ENCODE results near the gene ZNF398.

Gene ZNF398

DNA sequence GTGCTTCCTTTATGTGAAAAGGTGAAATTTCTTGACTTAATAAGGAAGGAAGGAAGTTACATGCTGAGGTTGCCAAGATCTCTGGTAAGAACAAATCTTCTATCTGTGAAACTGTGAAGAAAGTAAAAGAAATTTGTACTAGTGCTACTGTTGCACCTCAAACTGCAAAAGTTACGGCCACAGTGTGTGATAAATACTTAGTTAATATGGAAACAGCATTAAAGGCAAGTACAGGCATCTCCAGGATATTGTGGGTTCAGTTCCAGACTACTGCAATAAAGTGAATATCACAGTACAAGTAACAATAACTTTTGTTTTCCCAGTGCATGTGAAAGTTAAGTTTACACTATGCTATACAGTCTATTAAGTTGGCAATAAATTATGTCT lies 25.3 kb downstream of the ZNF398 start:
- no peak overlapping the region for H3K4me3 ChIP-seq (ENCODE audit: insufficient read length, low read depth)
- H3K4me1 ChIP-seq (ENCODE audit: insufficient read depth, insufficient read length), result no peaks in the 10 kb centered on the region
- no peaks in the 10 kb centered on the region for H3K27me3 ChIP-seq (ENCODE audit: insufficient read depth, insufficient read length)
- H3K9ac ChIP-seq (ENCODE audit: insufficient read length, low read depth), result no peak overlapping the region
- no peak for DNase-seq (ENCODE audit: low read depth, low spot score)
- H3K9me3 ChIP-seq (ENCODE audit: insufficient read depth, low read length), result no peaks in the 10 kb centered on the region
- TF ChIP-seq SUZ12 (IDR thresholded peaks at IDR 0.05; ENCODE audit: extremely low read depth, insufficient read depth, insufficient read length) (no peak), ZNF274 (IDR thresholded peaks at IDR 0.05; ENCODE audit: low read depth, low read length) (no peak), YY1 (IDR thresholded peaks at IDR 0.05; ENCODE audit: insufficient read depth, insufficient read length) (no peak)
- H3K36me3 ChIP-seq (ENCODE audit: insufficient read depth, insufficient read length, low read length), result peaks cover 53% of the 10 kb centered on the region

DNA sequence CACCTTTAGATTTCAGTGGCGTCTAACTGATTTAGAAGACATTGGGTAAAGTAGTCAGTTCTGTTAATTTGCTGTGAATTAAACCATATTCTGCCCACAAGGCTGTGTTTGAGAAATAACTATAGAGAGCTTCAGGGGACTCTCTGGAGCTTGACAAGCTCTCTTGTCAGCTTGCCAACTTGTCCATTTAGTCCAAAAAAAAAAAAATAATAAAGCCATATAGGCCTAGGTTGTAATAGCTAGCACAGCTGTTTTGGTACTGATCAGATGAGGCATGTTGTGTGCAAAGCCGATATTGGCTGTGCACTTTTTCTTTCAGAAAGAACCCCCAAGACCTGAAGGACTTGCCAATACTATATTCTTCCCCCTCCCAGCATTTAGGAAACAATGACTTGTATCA lies 27.9 kb downstream of the ZNF398 start:
- Histone ChIP-seq H3K4me3 (ENCODE audit: insufficient read length, low read depth) (no peak overlapping the region), H3K4me1 (ENCODE audit: insufficient read depth, insufficient read length) (no peaks in the 10 kb centered on the region), H3K9me3 (ENCODE audit: insufficient read depth, low read length) (no peaks in the 10 kb centered on the region), H3K9ac (ENCODE audit: insufficient read length, low read depth) (no peak overlapping the region), H3K36me3 (ENCODE audit: insufficient read depth, insufficient read length, low read length) (peaks cover 62% of the 10 kb centered on the region), H3K27me3 (ENCODE audit: insufficient read depth, insufficient read length) (no peaks in the 10 kb centered on the region)
- no peak for DNase-seq (ENCODE audit: low read depth, low spot score)
- no peak for TF ChIP-seq ZNF274 (IDR thresholded peaks at IDR 0.05; ENCODE audit: low read depth, low read length)
- no peak for TF ChIP-seq SUZ12 (IDR thresholded peaks at IDR 0.05; ENCODE audit: extremely low read depth, insufficient read depth, insufficient read length)
- TF ChIP-seq YY1 (IDR thresholded peaks at IDR 0.05; ENCODE audit: insufficient read depth, insufficient read length), result no peak

DNA sequence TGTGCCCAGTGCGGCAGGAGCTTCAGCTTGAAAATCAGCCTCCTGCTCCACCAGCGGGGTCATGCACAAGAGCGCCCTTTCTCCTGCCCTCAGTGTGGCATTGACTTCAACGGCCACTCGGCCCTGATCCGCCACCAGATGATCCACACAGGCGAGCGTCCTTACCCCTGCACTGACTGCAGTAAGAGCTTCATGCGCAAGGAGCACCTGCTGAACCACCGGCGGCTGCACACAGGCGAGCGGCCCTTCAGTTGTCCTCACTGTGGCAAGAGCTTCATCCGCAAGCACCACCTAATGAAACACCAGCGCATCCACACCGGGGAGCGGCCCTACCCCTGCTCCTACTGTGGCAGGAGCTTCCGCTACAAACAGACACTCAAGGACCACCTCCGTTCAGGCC lies 32.0 kb downstream of the ZNF398 start:
- TF ChIP-seq SUZ12 (IDR thresholded peaks at IDR 0.05; ENCODE audit: extremely low read depth, insufficient read depth, insufficient read length) (no peak), ZNF274 (IDR thresholded peaks at IDR 0.05; ENCODE audit: low read depth, low read length) (no peak), YY1 (IDR thresholded peaks at IDR 0.05; ENCODE audit: insufficient read depth, insufficient read length) (no peak)
- Histone ChIP-seq H3K4me3 (ENCODE audit: insufficient read length, low read depth) (no peak overlapping the region), H3K36me3 (ENCODE audit: insufficient read depth, insufficient read length, low read length) (peaks cover 65% of the 10 kb centered on the region), H3K4me1 (ENCODE audit: insufficient read depth, insufficient read length) (no peaks in the 10 kb centered on the region), H3K27me3 (ENCODE audit: insufficient read depth, insufficient read length) (no peaks in the 10 kb centered on the region), H3K9ac (ENCODE audit: insufficient read length, low read depth) (no peak overlapping the region), H3K9me3 (ENCODE audit: insufficient read depth, low read length) (no peaks in the 10 kb centered on the region)
- DNase-seq (ENCODE audit: low read depth, low spot score), result no peak

DNA sequence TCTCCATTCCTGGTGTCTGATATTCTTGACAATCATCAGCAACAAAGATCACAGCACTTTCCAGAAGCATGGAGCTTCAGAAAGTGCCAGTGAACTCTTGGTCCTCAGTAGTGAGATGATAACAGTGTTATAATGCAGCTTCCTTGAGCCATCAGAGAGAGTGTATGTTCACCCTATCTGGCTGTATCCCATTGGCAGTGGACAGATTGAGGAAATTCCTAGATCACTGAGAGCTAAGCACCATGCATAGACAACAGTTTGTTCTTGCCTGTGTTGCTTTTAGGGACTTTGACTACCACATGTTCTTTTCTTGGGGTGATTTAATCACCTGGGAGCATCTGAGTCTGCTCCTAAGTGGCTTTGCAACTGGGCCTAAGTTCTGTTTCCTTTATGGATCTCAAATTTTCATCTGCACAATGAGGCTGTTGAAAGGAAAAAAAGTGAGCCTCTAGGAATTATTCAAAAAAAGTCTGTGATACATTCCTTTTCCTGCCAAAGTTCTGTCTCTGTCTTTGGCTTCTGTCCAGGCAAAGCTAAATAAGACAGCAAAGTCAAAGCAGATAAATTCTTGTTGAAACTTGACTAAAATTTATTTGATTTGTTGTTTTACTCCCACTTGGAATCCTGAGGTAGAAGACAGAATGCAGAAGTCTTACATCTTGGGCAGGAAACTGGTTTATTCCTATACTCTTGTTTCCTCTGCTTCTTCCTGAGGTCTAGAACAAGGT lies 33.6 kb downstream of the ZNF398 start:
- Histone ChIP-seq H3K9me3 (ENCODE audit: insufficient read depth, low read length) (no peaks in the 10 kb centered on the region), H3K27me3 (ENCODE audit: insufficient read depth, insufficient read length) (no peaks in the 10 kb centered on the region), H3K36me3 (ENCODE audit: insufficient read depth, insufficient read length, low read length) (peaks cover 62% of the 10 kb centered on the region), H3K4me1 (ENCODE audit: insufficient read depth, insufficient read length) (no peaks in the 10 kb centered on the region), H3K4me3 (ENCODE audit: insufficient read length, low read depth) (no peak overlapping the region), H3K9ac (ENCODE audit: insufficient read length, low read depth) (no peak overlapping the region)
- no peak for DNase-seq (ENCODE audit: low read depth, low spot score)
- TF ChIP-seq YY1 (IDR thresholded peaks at IDR 0.05; ENCODE audit: insufficient read depth, insufficient read length) (no peak), SUZ12 (IDR thresholded peaks at IDR 0.05; ENCODE audit: extremely low read depth, insufficient read depth, insufficient read length) (no peak), ZNF274 (IDR thresholded peaks at IDR 0.05; ENCODE audit: low read depth, low read length) (no peak)

DNA sequence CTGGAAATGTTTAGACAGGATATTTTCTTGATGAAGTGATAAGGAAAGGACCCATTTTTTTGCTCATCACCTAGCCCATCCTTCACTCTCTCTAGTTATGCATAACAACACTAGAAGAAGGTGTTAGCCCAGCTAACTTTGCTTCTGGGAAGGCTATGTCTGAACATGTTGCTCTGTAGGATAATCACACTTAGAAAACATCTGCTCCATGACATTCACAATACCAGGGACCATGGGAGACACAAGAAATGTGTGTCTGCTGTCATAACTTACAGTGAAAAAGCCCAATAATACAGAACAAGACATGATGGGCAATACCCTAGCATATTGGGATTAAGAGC lies 34.2 kb downstream of the ZNF398 start:
- H3K9me3 ChIP-seq (ENCODE audit: insufficient read depth, low read length), result no peaks in the 10 kb centered on the region
- H3K36me3 ChIP-seq (ENCODE audit: insufficient read depth, insufficient read length, low read length), result peaks cover 60% of the 10 kb centered on the region

DNA sequence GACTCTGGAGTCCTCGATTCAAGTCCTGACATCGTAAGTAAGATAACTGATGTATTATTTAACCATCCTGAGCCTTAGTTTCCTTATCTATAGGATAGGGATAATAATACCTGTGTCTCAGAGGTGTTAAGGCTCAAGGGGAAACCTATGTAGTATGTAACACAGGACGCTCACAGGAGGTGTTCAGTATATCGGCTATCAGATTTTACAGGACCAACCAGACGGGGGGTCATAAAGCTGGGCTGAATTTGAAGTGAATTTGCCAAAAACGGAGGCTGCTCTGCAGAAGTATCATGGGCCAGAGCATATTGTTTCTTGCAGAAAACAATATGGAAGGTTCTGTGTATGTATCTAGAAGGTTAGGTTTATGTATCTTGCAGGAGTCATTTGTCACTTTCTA lies 37.0 kb downstream of the ZNF398 start:
- DNase-seq (ENCODE audit: low read depth, low spot score), result no peak
- Histone ChIP-seq H3K4me3 (ENCODE audit: insufficient read length, low read depth) (no peak overlapping the region), H3K27me3 (ENCODE audit: insufficient read depth, insufficient read length) (no peaks in the 10 kb centered on the region), H3K9me3 (ENCODE audit: insufficient read depth, low read length) (no peaks in the 10 kb centered on the region), H3K36me3 (ENCODE audit: insufficient read depth, insufficient read length, low read length) (peaks cover 33% of the 10 kb centered on the region), H3K9ac (ENCODE audit: insufficient read length, low read depth) (no peak overlapping the region), H3K4me1 (ENCODE audit: insufficient read depth, insufficient read length) (no peaks in the 10 kb centered on the region)
- TF ChIP-seq YY1 (IDR thresholded peaks at IDR 0.05; ENCODE audit: insufficient read depth, insufficient read length) (no peak), SUZ12 (IDR thresholded peaks at IDR 0.05; ENCODE audit: extremely low read depth, insufficient read depth, insufficient read length) (no peak), ZNF274 (IDR thresholded peaks at IDR 0.05; ENCODE audit: low read depth, low read length) (no peak)

More for the DNA sequence above, 34.2 kb downstream of the ZNF398 start:
- no peaks in the 10 kb centered on the region for H3K4me1 ChIP-seq (ENCODE audit: insufficient read depth, insufficient read length)
- H3K9ac ChIP-seq (ENCODE audit: insufficient read length, low read depth), result no peak overlapping the region
- H3K4me3 ChIP-seq (ENCODE audit: insufficient read length, low read depth), result no peak overlapping the region
- no peaks in the 10 kb centered on the region for H3K27me3 ChIP-seq (ENCODE audit: insufficient read depth, insufficient read length)
- TF ChIP-seq ZNF274 (IDR thresholded peaks at IDR 0.05; ENCODE audit: low read depth, low read length), result no peak
- TF ChIP-seq SUZ12 (IDR thresholded peaks at IDR 0.05; ENCODE audit: extremely low read depth, insufficient read depth, insufficient read length), result no peak
- TF ChIP-seq YY1 (IDR thresholded peaks at IDR 0.05; ENCODE audit: insufficient read depth, insufficient read length), result no peak
- DNase-seq (ENCODE audit: low read depth, low spot score), result no peak

DNA sequence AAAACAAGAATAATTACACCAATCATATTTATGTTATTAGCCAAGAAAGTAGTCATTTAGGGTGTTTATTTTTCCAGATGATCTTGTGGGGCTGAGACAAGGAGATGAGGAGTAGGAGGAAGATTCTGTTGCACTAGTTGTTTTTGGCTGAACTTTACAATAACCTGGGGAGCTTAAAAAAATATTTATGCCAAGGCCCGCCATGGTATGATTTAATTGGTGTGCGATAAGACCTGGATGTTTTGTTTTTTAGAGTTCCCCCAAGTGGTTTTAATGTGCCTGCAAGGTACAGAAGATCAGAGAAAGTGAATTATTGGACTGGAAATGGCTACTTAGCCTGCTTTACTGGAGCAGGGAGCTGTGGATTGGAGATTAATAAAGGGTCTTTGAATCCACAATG lies 41.0 kb downstream of the ZNF398 start:
- TF ChIP-seq ZNF274 (IDR thresholded peaks at IDR 0.05; ENCODE audit: low read depth, low read length), result no peak
- TF ChIP-seq SUZ12 (IDR thresholded peaks at IDR 0.05; ENCODE audit: extremely low read depth, insufficient read depth, insufficient read length), result no peak
- TF ChIP-seq YY1 (IDR thresholded peaks at IDR 0.05; ENCODE audit: insufficient read depth, insufficient read length), result no peak
- no peaks in the 10 kb centered on the region for H3K9me3 ChIP-seq (ENCODE audit: insufficient read depth, low read length)
- no peaks in the 10 kb centered on the region for H3K36me3 ChIP-seq (ENCODE audit: insufficient read depth, insufficient read length, low read length)
- H3K4me3 ChIP-seq (ENCODE audit: insufficient read length, low read depth), result no peak overlapping the region
- peaks cover 4% of the 10 kb centered on the region for H3K27me3 ChIP-seq (ENCODE audit: insufficient read depth, insufficient read length)
- DNase-seq (ENCODE audit: low read depth, low spot score), result no peak
- H3K4me1 ChIP-seq (ENCODE audit: insufficient read depth, insufficient read length), result no peaks in the 10 kb centered on the region
- no peak overlapping the region for H3K9ac ChIP-seq (ENCODE audit: insufficient read length, low read depth)
